HG03460 (cell line): ENCODE data around the gene CD6.
"Not testable (repeated sequence)": the region's sequence is repeated elsewhere in the genome, so short reads cannot be mapped to it uniquely, and the experiment has no call there.

ENCODE experiments used
- ATAC-seq: cut with Tn5 transposase; IDR thresholded peaks from one replicate; pipeline ENCODE4 v1.9.1; 2021; ENCODE audit not compliant: unreplicated experiment

Gene CD6

GRCh38 chr11:61053191-61053590, 81.7 kb downstream of the CD6 start:
- no peak for ATAC-seq

- ATAC-seq: no peak
These were observed 83.0 kb downstream of the CD6 start for GRCh38 chr11:61054513-61054912.

- ATAC-seq: no peak
These were observed 83.6 kb downstream of the CD6 start for GRCh38 chr11:61054927-61055562.

GRCh38 chr11:61055776-61056175, 84.3 kb downstream of the CD6 start:
- no peak for ATAC-seq

GRCh38 chr11:61056571-61056970, 85.1 kb downstream of the CD6 start:
- ATAC-seq: no peak

- ATAC-seq: no peak
These were observed 85.5 kb downstream of the CD6 start for GRCh38 chr11:61056981-61057380.

- no peak for ATAC-seq
These were observed 86.1 kb downstream of the CD6 start for GRCh38 chr11:61057615-61058014.

GRCh38 chr11:61058583-61059259, 87.2 kb downstream of the CD6 start:
- ATAC-seq: no peak

GRCh38 chr11:61059260-61059752, 87.8 kb downstream of the CD6 start:
- ATAC-seq: no peak

- peak; percentile 81 for ATAC-seq
These were observed 89.8 kb downstream of the CD6 start for GRCh38 chr11:61061081-61061826.

- no peak for ATAC-seq
These were observed 90.9 kb downstream of the CD6 start for GRCh38 chr11:61062181-61062930.

GRCh38 chr11:61065236-61065635, 93.8 kb downstream of the CD6 start:
- ATAC-seq: not testable (repeated sequence)

- ATAC-seq: no peak
These were observed 94.6 kb downstream of the CD6 start for GRCh38 chr11:61065955-61066638.

GRCh38 chr11:61066645-61067044, 95.2 kb downstream of the CD6 start:
- ATAC-seq: no peak

GRCh38 chr11:61067782-61068446, 96.4 kb downstream of the CD6 start:
- no peak for ATAC-seq

GRCh38 chr11:61068581-61068980, 97.1 kb downstream of the CD6 start:
- ATAC-seq: no peak

- no peak for ATAC-seq
These were observed 97.9 kb downstream of the CD6 start for GRCh38 chr11:61069427-61069826.
